ENCODE results near the gene GMPR2. TPM values are rescaled to one million over a fixed set of nuclear protein-coding genes. Genes with fewer than 3 reads are reported as not detected.
A peak's percentile ranks its signal among the peaks of the same experiment; 100 is the strongest.
"Not testable (repeated sequence)": the region's sequence is repeated elsewhere in the genome, so short reads cannot be mapped to it uniquely, and the experiment has no call there.

The GMPR2 gene
- total RNA-seq, 2 experiments from 2014 or later, result 76.6 to 82.2 TPM

- H3K27me3 Mint-ChIP-seq, result no peaks in the 10 kb centered on the region
- peaks cover 44% of the 10 kb centered on the region for H3K4me1 Mint-ChIP-seq
- no peak for ATAC-seq (ENCODE audit: low read depth)
- no peaks in the 10 kb centered on the region for H3K9me3 Mint-ChIP-seq
- no peak overlapping the region for H3K4me3 Mint-ChIP-seq
- DNase-seq, result no peak
- no peak overlapping the region for H3K27ac Mint-ChIP-seq
- peaks cover 26% of the 10 kb centered on the region for H3K36me3 Mint-ChIP-seq
- POLR2A ChIA-PET, result interaction anchor here (4.4 kb wide), 1 partner anchor 31 kb away, joined by 49 read pairs; the partner anchor contains the start of gene IRF9
These were observed 39.8 kb upstream of the GMPR2 start for GRCh38 chr14:24192933-24193332.

DNA sequence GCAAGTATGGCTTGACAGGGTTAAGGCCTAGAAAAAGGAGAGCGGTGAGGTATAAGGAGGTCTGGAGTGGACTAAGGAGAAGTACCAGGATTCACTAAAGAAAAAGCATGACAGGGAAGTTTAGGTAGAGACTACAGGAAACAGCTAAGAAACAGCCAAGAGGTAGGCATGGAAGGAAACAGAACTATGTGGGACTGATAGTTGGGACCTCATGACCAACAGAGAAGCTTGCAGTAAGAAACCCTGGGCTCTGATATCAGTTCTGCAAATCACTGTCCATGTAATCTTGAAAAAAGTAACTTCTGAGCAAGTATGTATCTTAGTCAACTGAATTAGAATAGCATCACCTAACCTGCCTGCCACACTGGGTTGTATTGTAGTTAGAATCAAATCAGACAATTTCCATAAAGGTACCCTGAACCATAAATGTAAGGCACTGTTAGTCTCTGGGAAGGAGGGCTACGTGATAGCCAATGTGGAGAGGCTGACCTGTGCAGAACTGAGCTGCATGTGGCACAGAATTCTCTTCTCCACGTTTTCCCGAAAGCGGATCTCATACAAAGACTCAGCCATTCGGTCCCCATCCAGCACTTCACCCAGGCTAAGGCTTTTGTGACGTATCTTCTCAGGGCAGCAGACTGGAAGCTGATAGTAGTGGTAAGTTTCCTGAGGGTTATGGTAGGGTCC lies 38.4 kb upstream of the GMPR2 start:
- Mint-ChIP-seq H3K36me3 (peaks cover 33% of the 10 kb centered on the region), H3K27ac (peak overlapping the region; percentile 96), H3K27me3 (no peaks in the 10 kb centered on the region), H3K4me3 (peak overlapping the region; percentile 97), H3K9me3 (peaks cover 3% of the 10 kb centered on the region), H3K4me1 (peaks cover 47% of the 10 kb centered on the region)
- POLR2A ChIA-PET, result interaction anchor here (1.3 to 4.4 kb wide), 11 partner anchors 14 to 80 kb away, joined by 4 to 52 read pairs (median 11); partner anchors contain the start of genes CHMP4A, DCAF11, EMC9 and GMPR2
- DNase-seq (no peak), ATAC-seq (ENCODE audit: low read depth) (no peak)

- H3K36me3 Mint-ChIP-seq, result peaks cover 38% of the 10 kb centered on the region
- H3K27me3 Mint-ChIP-seq, result no peaks in the 10 kb centered on the region
- POLR2A ChIA-PET, result interaction anchor here (0.9 to 4.4 kb wide), 18 partner anchors 10 to 114 kb away, joined by 3 to 52 read pairs (median 9); partner anchors contain the start of genes CHMP4A, DCAF11, DHRS1 and EMC9
- DNase-seq, result no peak
- H3K27ac Mint-ChIP-seq, result peak overlapping the region; percentile 96
- peaks cover 45% of the 10 kb centered on the region for H3K4me1 Mint-ChIP-seq
- peaks cover 3% of the 10 kb centered on the region for H3K9me3 Mint-ChIP-seq
- peak overlapping the region; percentile 97 for H3K4me3 Mint-ChIP-seq
- no peak for ATAC-seq (ENCODE audit: low read depth)
These were observed 37.9 kb upstream of the GMPR2 start for GRCh38 chr14:24194873-24195185.

DNA sequence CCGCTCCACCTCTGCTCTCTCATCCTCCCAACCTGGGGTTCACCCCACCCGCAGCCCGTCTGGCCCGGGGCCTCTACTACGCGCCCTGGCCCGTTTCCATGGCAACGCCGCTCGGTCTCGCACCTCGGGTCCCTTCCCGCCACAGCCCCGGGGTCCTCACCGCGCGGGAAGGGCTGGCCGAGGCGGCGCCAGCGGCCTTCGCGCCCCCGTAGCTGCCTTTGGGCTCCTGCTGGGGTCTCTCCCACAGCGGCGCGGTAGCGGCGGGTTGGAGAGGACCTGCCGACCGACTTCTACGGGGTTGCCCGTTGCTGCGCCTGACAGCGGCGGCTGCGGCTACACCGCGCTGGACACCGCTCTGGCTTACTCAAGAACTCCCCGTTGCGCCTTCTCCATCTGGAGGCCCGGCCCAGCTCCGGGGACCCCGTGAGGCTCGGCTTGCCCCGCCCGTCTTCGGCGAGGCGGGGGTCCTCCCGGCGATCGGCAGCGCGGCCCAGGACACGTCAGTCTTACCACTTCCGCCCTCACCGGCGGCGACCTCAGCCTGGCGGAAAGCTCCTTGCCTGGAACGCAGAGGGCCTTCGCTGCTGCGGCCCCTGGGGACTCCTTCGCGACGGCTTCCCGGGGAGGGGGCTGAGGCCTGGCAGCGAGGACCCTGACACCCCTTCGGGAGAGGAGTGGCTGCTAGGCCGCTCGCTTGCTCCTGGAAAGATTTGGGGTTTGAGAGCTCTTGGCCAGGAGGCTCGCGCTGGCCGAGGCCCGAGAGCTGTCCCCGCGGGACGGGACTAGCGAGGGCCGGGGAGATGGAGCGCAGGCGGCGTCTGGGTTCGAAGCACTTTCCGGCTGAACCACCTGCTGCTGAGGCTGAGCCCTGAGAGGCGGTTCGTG lies 37.3 kb upstream of the GMPR2 start, which contains the start of gene TM9SF1:
TM9SF1 (minus strand) TSS at position 256 of the 885 bp plus-strand sequence. CDS start 422 bp downstream, outside the sequence.
- POLR2A ChIA-PET, result interaction anchor here (0.6 to 4.4 kb wide), 30 partner anchors 9 to 113 kb away, joined by 3 to 52 read pairs (median 7); partner anchors contain the start of genes CHMP4A, DCAF11, DHRS1 and EMC9
- peak; percentile 93 for ATAC-seq (ENCODE audit: low read depth)
- peak within 1 kb of the TSS; percentile 96 for H3K27ac Mint-ChIP-seq
- H3K36me3 Mint-ChIP-seq, result peaks cover 40% of the 10 kb centered on the region
- H3K27me3 Mint-ChIP-seq, result no peaks in the 10 kb centered on the region
- peak; percentile 93 for DNase-seq
- peak within 1 kb of the TSS; percentile 97 for H3K4me3 Mint-ChIP-seq
- peaks cover 3% of the 10 kb centered on the region for H3K9me3 Mint-ChIP-seq
- peaks cover 42% of the 10 kb centered on the region for H3K4me1 Mint-ChIP-seq

DNA sequence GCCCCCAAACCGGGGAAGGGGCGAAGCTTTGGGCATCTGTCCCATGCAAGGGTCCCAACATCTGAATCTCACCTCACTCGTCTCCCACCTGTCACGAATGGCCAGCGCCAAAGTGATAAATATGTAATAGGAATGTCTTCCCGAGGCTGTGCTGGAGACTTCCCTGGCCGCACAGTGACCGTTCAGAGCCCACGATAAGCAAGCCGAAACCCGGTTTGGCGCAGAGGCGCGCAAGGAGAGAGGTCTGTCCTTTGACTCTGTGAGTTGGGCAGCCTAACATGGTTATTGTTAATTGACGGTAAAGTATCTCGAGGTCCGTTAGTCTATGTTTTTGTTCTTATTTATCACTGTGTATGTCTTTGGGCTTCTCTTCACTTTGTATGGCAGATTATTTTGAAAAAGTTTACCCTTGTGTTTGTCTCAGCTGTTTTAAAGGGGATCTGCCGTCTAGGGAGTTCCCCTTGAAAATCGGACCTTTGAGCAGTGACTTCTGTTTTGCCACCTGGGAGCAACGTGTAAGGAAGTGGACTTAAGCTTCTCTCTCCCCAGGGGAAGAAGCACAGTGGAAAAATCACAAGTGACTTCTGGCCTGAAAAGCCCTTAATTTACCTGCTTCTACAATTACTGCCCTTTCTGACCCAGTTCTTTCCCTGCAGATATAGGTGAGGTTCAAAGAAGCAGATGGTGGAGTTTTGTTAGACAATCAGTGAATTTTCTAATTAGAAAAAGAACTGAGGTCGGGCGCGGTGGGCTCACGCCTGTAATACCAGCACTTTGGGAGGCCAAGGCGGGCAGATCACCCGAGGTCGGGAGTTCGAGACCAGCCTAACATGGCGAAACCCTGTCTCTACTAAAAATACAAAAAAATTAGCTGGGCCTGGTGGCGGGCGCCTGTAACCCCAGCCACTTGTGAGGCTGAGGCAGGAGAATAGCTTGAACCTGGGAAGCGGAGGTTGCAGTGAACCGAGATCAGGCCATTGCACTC lies 36.4 kb upstream of the GMPR2 start:
- peak overlapping the region; percentile 96 for H3K27ac Mint-ChIP-seq
- POLR2A ChIA-PET, result interaction anchor here (0.6 to 4.4 kb wide), 29 partner anchors 10 to 103 kb away, joined by 3 to 52 read pairs (median 7); partner anchors contain the start of genes CHMP4A, DCAF11, DHRS1 and EMC9
- H3K4me3 Mint-ChIP-seq, result peak overlapping the region; percentile 97
- H3K36me3 Mint-ChIP-seq, result peaks cover 46% of the 10 kb centered on the region
- DNase-seq (no peak), ATAC-seq (ENCODE audit: low read depth) (peak; percentile 10)
- no peaks in the 10 kb centered on the region for H3K27me3 Mint-ChIP-seq
- H3K4me1 Mint-ChIP-seq, result peaks cover 42% of the 10 kb centered on the region
- peaks cover 4% of the 10 kb centered on the region for H3K9me3 Mint-ChIP-seq

DNA sequence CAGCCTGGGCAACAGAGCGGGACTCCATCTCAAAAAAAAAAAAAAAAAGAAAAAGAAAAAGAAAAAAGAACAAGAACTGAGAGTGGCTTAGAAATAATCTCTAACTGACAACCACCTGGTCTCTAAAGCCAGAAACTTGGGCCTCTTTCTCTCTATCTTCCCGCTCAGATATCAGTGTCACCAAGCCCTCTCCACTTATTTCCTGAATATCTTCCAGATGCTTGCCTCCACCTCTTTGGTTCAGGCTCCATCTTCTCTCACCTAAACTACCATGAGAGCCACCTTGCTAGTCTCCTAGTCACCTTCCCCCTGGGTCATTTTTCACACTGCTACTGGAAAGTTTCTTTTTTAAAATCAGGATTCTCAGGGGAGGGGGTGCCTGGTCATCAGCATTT lies 35.7 kb upstream of the GMPR2 start:
- Mint-ChIP-seq H3K4me3 (peak overlapping the region; percentile 97), H3K27me3 (no peaks in the 10 kb centered on the region), H3K36me3 (peaks cover 51% of the 10 kb centered on the region), H3K27ac (peak overlapping the region; percentile 76), H3K9me3 (peaks cover 8% of the 10 kb centered on the region), H3K4me1 (peaks cover 41% of the 10 kb centered on the region)
- DNase-seq (no peak), ATAC-seq (ENCODE audit: low read depth) (no peak)
- POLR2A ChIA-PET, result interaction anchor here (1.0 to 4.4 kb wide), 6 partner anchors 10 to 83 kb away, joined by 3 to 49 read pairs (median 10); partner anchors contain the start of genes DCAF11, IRF9, NRL and REC8

DNA sequence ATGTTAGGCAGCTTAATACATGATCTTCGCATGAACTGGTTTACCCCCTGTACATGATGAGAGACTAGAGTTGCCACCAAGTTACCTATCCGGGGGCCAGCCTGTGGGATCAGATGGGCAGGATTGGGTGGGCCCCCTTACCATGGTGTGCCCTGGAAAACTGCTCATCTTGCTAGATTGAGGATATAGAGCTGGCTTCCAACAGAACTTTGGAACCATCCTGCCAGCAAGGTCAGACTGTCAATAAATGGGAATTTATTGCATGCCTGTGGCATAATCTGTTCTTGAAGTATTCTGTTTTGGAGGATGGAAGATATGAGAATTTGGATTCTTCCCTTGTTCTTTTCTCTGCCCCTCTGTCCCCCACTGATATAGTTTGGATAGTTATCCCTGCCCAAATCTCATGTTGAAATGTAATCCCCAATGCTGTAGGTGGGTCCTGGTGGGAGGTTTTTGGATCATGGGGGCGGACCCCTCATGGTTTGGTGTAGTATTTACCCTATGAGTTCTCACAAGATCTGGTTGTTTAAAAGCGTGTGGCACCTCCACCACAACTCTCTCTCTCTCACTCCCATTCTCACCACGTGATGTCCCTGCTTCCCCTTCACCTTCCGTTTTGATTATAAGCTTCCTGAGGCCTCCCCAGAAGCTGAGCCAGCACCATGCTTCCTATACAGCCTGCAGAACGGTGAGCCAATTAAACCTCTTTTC lies 33.8 kb upstream of the GMPR2 start:
- POLR2A ChIA-PET, result interaction anchor here (0.8 to 2.2 kb wide), 3 partner anchors 8 to 84 kb away, joined by 3 to 8 read pairs (median 7); partner anchors contain the start of genes DCAF11 and NRL
- Mint-ChIP-seq H3K36me3 (peaks cover 58% of the 10 kb centered on the region), H3K4me1 (peaks cover 31% of the 10 kb centered on the region), H3K27me3 (no peaks in the 10 kb centered on the region), H3K27ac (peak overlapping the region; percentile 8), H3K4me3 (peak overlapping the region; percentile 21), H3K9me3 (peaks cover 18% of the 10 kb centered on the region)
- DNase-seq (no peak), ATAC-seq (ENCODE audit: low read depth) (no peak)

GRCh38 chr14:24202538-24202937 lies 30.2 kb upstream of the GMPR2 start:
- H3K27ac Mint-ChIP-seq; DNase-seq; H3K27me3 Mint-ChIP-seq; ATAC-seq (ENCODE audit: low read depth); H3K4me3 Mint-ChIP-seq: not testable (repeated sequence)
- Mint-ChIP-seq H3K36me3 (peaks cover 78% of the 10 kb centered on the region), H3K9me3 (peaks cover 18% of the 10 kb centered on the region), H3K4me1 (peaks cover 19% of the 10 kb centered on the region)
- POLR2A ChIA-PET, result interaction anchor here (0.6 to 2.1 kb wide), 2 partner anchors 10 to 27 kb away, joined by 5 to 6 read pairs; partner anchors contain the start of gene CHMP4A

DNA sequence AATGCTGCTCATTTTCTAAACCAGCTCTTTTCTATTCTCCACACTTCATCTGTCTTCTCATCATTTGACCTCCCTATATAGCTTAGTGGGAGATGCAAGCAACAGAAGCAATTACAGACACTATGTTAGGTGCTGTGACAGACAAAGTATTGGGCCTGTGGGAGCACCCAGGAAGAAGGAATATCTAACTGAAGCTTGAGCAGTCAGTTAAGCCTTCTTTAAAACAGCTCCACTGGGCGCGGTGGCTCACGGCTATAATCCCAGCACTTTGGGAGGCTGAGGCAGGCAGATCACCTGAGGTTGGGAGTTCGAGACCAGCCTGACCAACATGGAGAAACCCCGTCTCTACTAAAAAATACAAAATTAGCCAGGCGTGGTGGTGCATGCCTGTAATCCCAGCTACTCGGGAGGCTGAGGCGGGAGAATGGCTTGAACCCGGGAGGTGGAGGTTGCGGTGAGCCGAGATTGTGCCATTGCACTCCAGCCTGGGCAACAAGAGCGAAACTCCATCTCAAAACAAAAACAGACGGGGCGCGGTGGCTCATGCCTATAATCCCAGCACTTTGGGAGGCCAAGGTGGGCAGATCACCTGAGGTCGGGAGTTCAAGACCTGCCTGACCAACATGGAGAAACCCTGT lies 29.4 kb upstream of the GMPR2 start:
- H3K27ac Mint-ChIP-seq; DNase-seq; H3K4me3 Mint-ChIP-seq; ATAC-seq (ENCODE audit: low read depth); H3K27me3 Mint-ChIP-seq: not testable (repeated sequence)
- peaks cover 84% of the 10 kb centered on the region for H3K36me3 Mint-ChIP-seq
- peaks cover 18% of the 10 kb centered on the region for H3K9me3 Mint-ChIP-seq
- POLR2A ChIA-PET, result interaction anchor here (2.1 kb wide), 1 partner anchor 9 kb away, joined by 6 read pairs; the partner anchor contains the start of gene CHMP4A
- H3K4me1 Mint-ChIP-seq, result peaks cover 15% of the 10 kb centered on the region

DNA sequence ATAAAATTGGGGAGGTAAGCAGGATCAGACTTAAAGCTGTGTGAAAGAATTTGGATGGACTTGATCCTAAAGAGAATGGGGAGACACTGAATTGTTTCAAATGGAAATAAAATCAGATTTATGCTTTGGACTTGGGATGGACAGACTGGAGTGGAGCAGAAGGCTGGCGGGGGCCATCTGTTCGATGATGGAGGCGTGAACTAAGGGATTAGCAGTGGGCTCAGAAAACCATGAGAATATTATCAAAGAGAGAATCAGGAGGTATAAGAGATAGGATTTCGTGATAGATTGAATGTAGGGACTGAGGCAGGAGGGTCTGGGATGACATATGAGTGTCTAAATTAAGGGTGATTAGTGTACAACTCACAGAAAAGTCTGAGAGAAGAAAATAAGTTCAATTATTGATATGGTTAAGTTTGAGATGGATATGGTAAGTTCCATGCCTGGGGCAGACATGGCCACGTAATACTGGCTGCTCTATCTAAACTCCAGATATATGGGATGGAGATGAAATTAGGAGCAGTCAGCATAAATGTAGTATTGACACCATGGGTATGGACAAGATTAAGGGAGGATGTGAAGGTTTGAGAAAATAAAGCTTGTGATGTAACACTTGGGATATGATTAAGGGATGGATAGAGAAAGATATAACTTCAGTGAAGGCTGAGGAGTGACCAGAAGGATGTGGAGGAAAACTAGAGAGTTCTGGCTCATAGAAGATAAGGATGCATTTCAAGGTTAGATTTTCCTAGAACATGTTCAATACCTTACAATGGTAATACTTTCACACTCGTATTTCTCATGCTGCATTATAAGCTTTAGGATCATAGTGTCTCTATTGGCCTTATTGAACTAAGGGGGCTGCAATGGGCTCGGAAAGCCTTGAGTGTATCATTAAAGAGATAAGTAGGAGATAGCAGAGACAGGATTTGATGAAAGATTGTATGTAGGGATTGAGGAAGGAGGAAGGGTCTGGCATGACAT lies 28.3 kb upstream of the GMPR2 start:
- Mint-ChIP-seq H3K27ac (no peak overlapping the region), H3K4me3 (no peak overlapping the region), H3K4me1 (peaks cover 11% of the 10 kb centered on the region), H3K36me3 (peaks cover 79% of the 10 kb centered on the region), H3K27me3 (no peaks in the 10 kb centered on the region), H3K9me3 (peaks cover 15% of the 10 kb centered on the region)
- no peak for ATAC-seq (ENCODE audit: low read depth)
- POLR2A ChIA-PET, result interaction anchor here (0.7 to 2.1 kb wide), 2 partner anchors 8 to 238 kb away, joined by 3 to 6 read pairs; partner anchors contain the start of genes CHMP4A and SDR39U1
- no peak for DNase-seq

Measured in activated naive CD8-positive, alpha-beta T cell treated with anti-CD3 and anti-CD28 coated beads, Interleukin-2, amount 10 ng/mL, durations not matched to agents 7 days and 5 days (primary cell).